ENCODE data around the gene HOXD11. TPM values are rescaled to one million over a fixed set of nuclear protein-coding genes. Genes with fewer than 3 reads are reported as not detected.

Gene HOXD11
- total RNA-seq, 2 experiments from 2014 or later = not detected

DNA sequence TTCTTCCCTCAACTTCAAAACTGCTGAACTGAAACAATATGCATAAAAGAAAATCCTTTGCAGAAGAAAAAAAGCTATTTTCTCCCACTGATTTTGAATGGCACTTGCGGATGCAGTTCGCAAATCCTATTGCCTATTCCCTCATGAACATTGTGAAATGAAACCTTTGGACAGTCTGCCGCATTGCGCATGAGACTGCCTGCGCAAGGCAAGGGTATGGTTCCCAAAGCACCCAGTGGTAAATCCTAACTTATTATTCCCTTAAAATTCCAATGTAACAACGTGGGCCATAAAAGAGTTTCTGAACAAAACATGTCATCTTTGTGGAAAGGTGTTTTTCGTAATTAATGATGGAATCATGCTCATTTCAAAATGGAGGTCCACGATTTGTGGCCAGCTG, 30.8 kb downstream of the HOXD11 start:
- Histone ChIP-seq H3K27ac (ENCODE audit: low read depth, low read length, poor library complexity, severe bottlenecking) (no peak overlapping the region), H4K20me1 (ENCODE audit: insufficient read depth, low read length) (no peaks in the 10 kb centered on the region), H2AFZ (ENCODE audit: low read length) (no peak overlapping the region), H3K79me2 (ENCODE audit: insufficient read depth, low read depth, low read length) (no peaks in the 10 kb centered on the region), H3K4me1 (ENCODE audit: insufficient read depth, low read length, poor library complexity, severe bottlenecking) (peaks cover 3% of the 10 kb centered on the region), H3K36me3 (ENCODE audit: insufficient read depth, low read length) (no peaks in the 10 kb centered on the region), H3K9me3 (ENCODE audit: low read length) (no peaks in the 10 kb centered on the region), H3K4me3 (ENCODE audit: low read depth, low read length, poor library complexity, severe bottlenecking) (no peak overlapping the region), H3K9me2 (ENCODE audit: insufficient read depth, low read length) (no peaks in the 10 kb centered on the region), H3K4me2 (ENCODE audit: low read length) (no peak overlapping the region)
- POLR2A ChIA-PET = no interaction called here
- no peak for DNase-seq (ENCODE audit: low spot score)
- CTCF ChIA-PET (ENCODE audit: unreplicated experiment) = no interaction called here
- TF ChIP-seq, protein P1, sequence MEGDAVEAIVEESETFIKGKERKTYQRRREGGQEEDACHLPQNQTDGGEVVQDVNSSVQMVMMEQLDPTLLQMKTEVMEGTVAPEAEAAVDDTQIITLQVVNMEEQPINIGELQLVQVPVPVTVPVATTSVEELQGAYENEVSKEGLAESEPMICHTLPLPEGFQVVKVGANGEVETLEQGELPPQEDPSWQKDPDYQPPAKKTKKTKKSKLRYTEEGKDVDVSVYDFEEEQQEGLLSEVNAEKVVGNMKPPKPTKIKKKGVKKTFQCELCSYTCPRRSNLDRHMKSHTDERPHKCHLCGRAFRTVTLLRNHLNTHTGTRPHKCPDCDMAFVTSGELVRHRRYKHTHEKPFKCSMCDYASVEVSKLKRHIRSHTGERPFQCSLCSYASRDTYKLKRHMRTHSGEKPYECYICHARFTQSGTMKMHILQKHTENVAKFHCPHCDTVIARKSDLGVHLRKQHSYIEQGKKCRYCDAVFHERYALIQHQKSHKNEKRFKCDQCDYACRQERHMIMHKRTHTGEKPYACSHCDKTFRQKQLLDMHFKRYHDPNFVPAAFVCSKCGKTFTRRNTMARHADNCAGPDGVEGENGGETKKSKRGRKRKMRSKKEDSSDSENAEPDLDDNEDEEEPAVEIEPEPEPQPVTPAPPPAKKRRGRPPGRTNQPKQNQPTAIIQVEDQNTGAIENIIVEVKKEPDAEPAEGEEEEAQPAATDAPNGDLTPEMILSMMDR (conservative IDR thresholded peaks at IDR 0.05; ENCODE audit: low read length) = no peak
- no peak for TF ChIP-seq EZH2phosphoT487 (IDR thresholded peaks at IDR 0.05; ENCODE audit: borderline replicate concordance, low read depth, low read length)
- intact Hi-C loops (cut with micrococcal nuclease; ENCODE audit: unreplicated experiment) = no loop called here
- BruUV-seq (replicated peaks) = no TSS peak

DNA sequence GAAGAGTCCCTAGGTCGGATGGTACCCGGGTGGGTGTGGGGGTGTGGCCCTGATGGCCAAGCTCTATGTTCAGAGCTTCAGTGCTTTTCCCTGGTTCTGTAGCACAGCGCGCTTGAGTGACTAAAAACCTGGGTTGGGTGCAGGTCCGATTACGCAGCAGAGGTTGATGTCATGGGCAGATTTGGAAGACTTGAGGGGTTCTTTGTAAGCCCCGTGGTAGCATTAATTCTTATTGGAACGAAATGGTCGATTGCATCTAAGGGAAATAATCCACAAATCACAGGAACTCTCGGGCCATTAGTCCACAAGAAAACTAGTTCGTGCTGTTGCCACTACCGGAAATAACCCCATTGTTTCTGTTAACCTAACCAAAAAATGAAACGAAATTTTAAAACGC, 31.4 kb downstream of the HOXD11 start:
- Histone ChIP-seq H3K79me2 (ENCODE audit: insufficient read depth, low read depth, low read length) (no peaks in the 10 kb centered on the region), H3K4me1 (ENCODE audit: insufficient read depth, low read length, poor library complexity, severe bottlenecking) (peaks cover 3% of the 10 kb centered on the region), H3K4me3 (ENCODE audit: low read depth, low read length, poor library complexity, severe bottlenecking) (no peak overlapping the region), H3K36me3 (ENCODE audit: insufficient read depth, low read length) (no peaks in the 10 kb centered on the region), H3K4me2 (ENCODE audit: low read length) (no peak overlapping the region), H3K9me3 (ENCODE audit: low read length) (no peaks in the 10 kb centered on the region), H4K20me1 (ENCODE audit: insufficient read depth, low read length) (no peaks in the 10 kb centered on the region), H3K9me2 (ENCODE audit: insufficient read depth, low read length) (no peaks in the 10 kb centered on the region), H2AFZ (ENCODE audit: low read length) (no peak overlapping the region), H3K27ac (ENCODE audit: low read depth, low read length, poor library complexity, severe bottlenecking) (no peak overlapping the region)
- TF ChIP-seq, protein P1 (conservative IDR thresholded peaks at IDR 0.05; ENCODE audit: low read length) = no peak
- TF ChIP-seq EZH2phosphoT487 (IDR thresholded peaks at IDR 0.05; ENCODE audit: borderline replicate concordance, low read depth, low read length) = no peak
- no peak for DNase-seq (ENCODE audit: low spot score)
- ChIA-PET CTCF (ENCODE audit: unreplicated experiment) (no interaction called here), POLR2A (interaction anchor here (0.6 kb wide), 1 partner anchor 518 kb away, joined by 4 read pairs; no protein-coding TSS in a partner anchor)
- no TSS peak for BruUV-seq (replicated peaks)
- intact Hi-C loops (cut with micrococcal nuclease; ENCODE audit: unreplicated experiment) = no loop called here

DNA sequence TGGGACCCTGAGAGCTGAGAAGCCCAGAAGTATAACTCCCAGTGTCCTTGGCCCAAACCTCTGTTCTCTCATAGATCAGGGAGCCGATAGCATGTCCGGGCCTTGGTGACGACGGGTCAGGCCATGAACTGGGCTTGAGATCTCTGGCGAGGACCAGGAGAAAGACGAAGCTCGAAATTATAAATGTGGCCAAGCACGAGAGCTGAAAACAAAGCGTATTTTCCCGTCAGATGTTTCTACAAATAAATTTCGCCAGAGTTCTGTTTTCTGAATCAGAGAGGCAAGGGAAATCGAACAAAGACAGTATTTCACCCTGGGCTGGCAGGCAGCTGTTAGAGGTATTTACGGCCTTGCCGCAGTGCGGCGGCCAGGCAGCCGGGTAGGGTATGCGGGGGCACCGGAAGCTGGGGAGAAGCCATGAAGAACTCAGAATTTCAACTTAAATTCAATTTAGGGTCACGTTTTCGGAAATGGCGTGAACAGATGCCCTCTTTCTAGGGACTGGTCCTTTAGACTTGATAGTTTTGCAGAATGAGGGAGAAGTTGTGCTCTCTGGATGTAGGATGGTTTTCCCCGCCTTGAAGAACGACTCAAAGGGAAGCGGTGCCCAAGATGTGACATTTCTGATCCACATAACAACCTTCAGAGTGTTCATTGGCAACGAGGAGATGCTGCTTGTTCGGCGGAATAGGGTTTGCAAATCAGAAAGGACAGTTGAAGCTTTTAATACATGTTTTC, 32.0 kb downstream of the HOXD11 start:
- ChIA-PET POLR2A (interaction anchor here (0.6 kb wide), 1 partner anchor 517 kb away, joined by 4 read pairs; no protein-coding TSS in a partner anchor), CTCF (ENCODE audit: unreplicated experiment) (no interaction called here)
- BruUV-seq (replicated peaks) = no TSS peak
- Histone ChIP-seq H3K9me3 (ENCODE audit: low read length) (no peaks in the 10 kb centered on the region), H3K4me2 (ENCODE audit: low read length) (no peak overlapping the region), H3K4me3 (ENCODE audit: low read depth, low read length, poor library complexity, severe bottlenecking) (no peak overlapping the region), H3K9me2 (ENCODE audit: insufficient read depth, low read length) (no peaks in the 10 kb centered on the region), H2AFZ (ENCODE audit: low read length) (no peak overlapping the region), H3K27ac (ENCODE audit: low read depth, low read length, poor library complexity, severe bottlenecking) (no peak overlapping the region), H3K36me3 (ENCODE audit: insufficient read depth, low read length) (no peaks in the 10 kb centered on the region), H3K4me1 (ENCODE audit: insufficient read depth, low read length, poor library complexity, severe bottlenecking) (peaks cover 3% of the 10 kb centered on the region), H3K79me2 (ENCODE audit: insufficient read depth, low read depth, low read length) (no peaks in the 10 kb centered on the region), H4K20me1 (ENCODE audit: insufficient read depth, low read length) (no peaks in the 10 kb centered on the region)
- intact Hi-C loops (cut with micrococcal nuclease; ENCODE audit: unreplicated experiment) = no loop called here
- no peak for DNase-seq (ENCODE audit: low spot score)
- TF ChIP-seq EZH2phosphoT487 (IDR thresholded peaks at IDR 0.05; ENCODE audit: borderline replicate concordance, low read depth, low read length) = no peak
- TF ChIP-seq, protein P1 (conservative IDR thresholded peaks at IDR 0.05; ENCODE audit: low read length) = no peak
